Esophagus muscularis mucosa (tissue), 4 donors: ENCODE results near the gene HECTD4.

Experiments used
- CTCF ChIP-seq, 3 experiments: fragments of 200-600 bp in 2 of 3; fragments of 450-650 bp in 1 of 3; sonication (generic) in 2 of 3; IDR thresholded peaks; one replicate each; pipeline ENCODE4 v1.5.1; 2017 to 2019; ENCODE audit warnings: antibody characterized with exemption in 3 of 3, mild to moderate bottlenecking in 2 of 3, moderate library complexity in 1 of 3
- EP300 ChIP-seq: sonication (generic); formaldehyde crosslinking; IDR thresholded peaks from one replicate; pipeline ENCODE4 v1.6.1; 2017; ENCODE audit warnings: antibody characterized with exemption
- POLR2AphosphoS5 ChIP-seq, 2 donors: sonication (generic); formaldehyde crosslinking; IDR thresholded peaks; one replicate each; pipeline ENCODE4 v1.6.1; 2017; ENCODE audit warnings: antibody characterized with exemption in 2 of 2

- no peak for TF ChIP-seq CTCF (IDR thresholded peaks at IDR 0.05)
- no peak for TF ChIP-seq EP300
- no peak for TF ChIP-seq POLR2AphosphoS5 (IDR thresholded peaks at IDR 0.05)
These were observed 205.8 kb downstream of the HECTD4 start for GRCh38 chr12:112176321-112177010.
